ENCODE results near the gene LRRC72. TPM values are rescaled to one million over a fixed set of nuclear protein-coding genes. Genes with fewer than 3 reads are reported as not detected.

LRRC72 gene
- total and polyA plus RNA-seq, 9 of the 15 experiments (the other 6 are each of a cell fraction or from before 2014, with no cell fraction given) = 0.10 TPM; not detected in 8

DNA sequence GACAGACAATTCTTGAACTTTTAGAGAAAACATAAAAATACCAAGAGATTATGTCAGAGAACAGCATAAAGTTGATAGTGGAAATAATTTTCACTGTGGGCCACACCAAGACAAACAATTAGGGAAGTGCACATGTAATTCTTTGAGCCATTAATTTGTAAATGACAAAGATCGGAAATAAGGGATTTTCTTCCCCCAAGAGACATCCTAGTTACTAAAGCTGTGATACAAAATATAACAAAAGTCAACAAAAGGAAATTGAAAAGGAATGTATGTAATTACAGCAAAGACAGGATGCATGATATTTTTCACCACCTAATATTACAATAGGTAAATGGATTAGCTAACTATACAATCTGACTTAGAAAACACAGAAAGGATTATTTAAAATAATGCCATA is 12.4 kb upstream of the LRRC72 start:
- H3K9ac ChIP-seq (ENCODE audit: insufficient read depth in 1 of 2, low read depth in 2 of 2, low read length in 2 of 2) = no peak overlapping the region
- ChIA-PET POLR2A (interaction anchor here (1.2 to 1.5 kb wide), 2 partner anchors 9 to 23 kb away, joined by 4 to 7 read pairs; no protein-coding TSS in a partner anchor), CTCF (ENCODE audit: low intra/inter-chr PET ratio) (no interaction called here)
- H3K9me1 ChIP-seq (ENCODE audit: control insufficient read depth, insufficient read depth, low read length) = no peaks in the 10 kb centered on the region
- BruUV-seq (replicated peaks) = no TSS peak
- 76% methylated on average over 1 of the region's 1 CpG for WGBS (ENCODE audit: insufficient coverage, low coverage, missing lambda C conversion rate)
- in situ Hi-C loops (cut with MboI) = no loop called here
- H3K27me3 ChIP-seq (ENCODE audit: control insufficient read depth in 2 of 2, insufficient read depth in 2 of 2, low read length in 2 of 2) = no peaks in the 10 kb centered on the region
- no peaks in the 10 kb centered on the region for H3K4me1 ChIP-seq (replicated peaks in 1 of 2; ENCODE audit: control insufficient read depth in 2 of 2, insufficient read depth in 2 of 2, low read length in 2 of 2)
- H3K4me3 ChIP-seq = no peak overlapping the region
- no peak for DNase-seq (ENCODE audit: extremely low read depth in 1 of 4, low spot score in 3 of 4)
- no peak for TF ChIP-seq FOXA3 (CRISPR knock-in tag; conservative IDR thresholded peaks at IDR 0.05 in 1 of 2, IDR thresholded peaks at IDR 0.05 in 1 of 2)
- H3K4me2 ChIP-seq (ENCODE audit: insufficient read depth, low read length) = no peak overlapping the region
- no peaks in the 10 kb centered on the region for H3K79me2 ChIP-seq (ENCODE audit: control insufficient read depth, insufficient read depth, low read length)
- FAIRE-seq = no peak
- no peaks in the 10 kb centered on the region for H3K9me3 ChIP-seq (replicated peaks; ENCODE audit: control insufficient read depth, insufficient read depth, low read depth, low read length)
- H3K27ac ChIP-seq (ENCODE audit: extremely low read depth, low read depth, low read length) = no peak overlapping the region
- H4K20me1 ChIP-seq (replicated peaks; ENCODE audit: control insufficient read depth, insufficient read depth, low read length) = no peaks in the 10 kb centered on the region
- no peak for ATAC-seq
- intact Hi-C loops (cut with micrococcal nuclease) = loop anchor here (5.0 kb wide), 1 partner anchor 82 kb away; no protein-coding TSS in a partner anchor
- H3K36me3 ChIP-seq (ENCODE audit: control insufficient read depth, insufficient read depth, low read length) = no peaks in the 10 kb centered on the region
- H2AFZ ChIP-seq (ENCODE audit: low read depth, low read length) = no peak overlapping the region

DNA sequence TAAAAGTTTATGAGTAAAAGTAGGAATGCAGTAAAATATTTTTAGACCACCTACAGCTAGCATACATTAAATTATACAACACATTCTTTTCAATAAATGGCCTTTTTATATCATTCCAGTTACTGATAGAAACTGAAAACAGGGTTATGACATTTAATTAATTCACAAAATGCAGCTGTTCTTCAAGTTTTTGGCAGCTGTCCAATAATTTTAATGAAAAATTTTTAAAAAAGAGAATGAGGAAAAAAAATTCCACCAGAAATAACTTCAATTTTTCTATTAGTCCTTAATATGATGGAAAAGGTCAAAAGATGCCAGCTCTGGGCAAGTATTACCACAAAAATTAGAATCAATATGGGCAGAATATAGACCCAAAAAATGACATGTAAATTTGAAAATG is 11.9 kb upstream of the LRRC72 start:
- Histone ChIP-seq H2AFZ (ENCODE audit: low read depth, low read length) (peak overlapping the region; percentile 34; the same call in 1 of the 2 replicates), H3K27me3 (ENCODE audit: control insufficient read depth in 2 of 2, insufficient read depth in 2 of 2, low read length in 2 of 2) (no peaks in the 10 kb centered on the region), H3K4me2 (ENCODE audit: insufficient read depth, low read length) (no peak overlapping the region), H3K36me3 (ENCODE audit: control insufficient read depth, insufficient read depth, low read length) (no peaks in the 10 kb centered on the region), H3K9me1 (ENCODE audit: control insufficient read depth, insufficient read depth, low read length) (no peaks in the 10 kb centered on the region), H3K9ac (ENCODE audit: insufficient read depth in 1 of 2, low read depth in 2 of 2, low read length in 2 of 2) (no peak overlapping the region), H3K9me3 (replicated peaks; ENCODE audit: control insufficient read depth, insufficient read depth, low read depth, low read length) (no peaks in the 10 kb centered on the region), H4K20me1 (replicated peaks; ENCODE audit: control insufficient read depth, insufficient read depth, low read length) (no peaks in the 10 kb centered on the region), H3K4me3 (no peak overlapping the region), H3K4me1 (replicated peaks in 1 of 2; ENCODE audit: control insufficient read depth in 2 of 2, insufficient read depth in 2 of 2, low read length in 2 of 2) (no peaks in the 10 kb centered on the region), H3K79me2 (ENCODE audit: control insufficient read depth, insufficient read depth, low read length) (no peaks in the 10 kb centered on the region), H3K27ac (ENCODE audit: extremely low read depth, low read depth, low read length) (no peak overlapping the region)
- intact Hi-C loops (cut with micrococcal nuclease) (loop anchor here (5.0 kb wide), 1 partner anchor 82 kb away; no protein-coding TSS in a partner anchor), in situ Hi-C loops (cut with MboI) (no loop called here)
- FAIRE-seq = no peak
- no peak for DNase-seq (ENCODE audit: extremely low read depth in 1 of 4, low spot score in 3 of 4)
- ChIA-PET CTCF (ENCODE audit: low intra/inter-chr PET ratio) (no interaction called here), POLR2A (interaction anchor here (1.2 to 1.5 kb wide), 2 partner anchors 9 to 23 kb away, joined by 4 to 7 read pairs; no protein-coding TSS in a partner anchor)
- BruUV-seq (replicated peaks) = no TSS peak
- TF ChIP-seq PYGO2 (tag; IDR thresholded peaks at IDR 0.05) = no peak
- no peak for TF ChIP-seq ZKSCAN8 (CRISPR knock-in tag; IDR thresholded peaks at IDR 0.05)
- TF ChIP-seq RBM34 (IDR thresholded peaks at IDR 0.05; ENCODE audit: borderline replicate concordance, insufficient read depth, low read length) = no peak
- TF ChIP-seq FOXA1 (IDR thresholded peaks at IDR 0.05; ENCODE audit: borderline replicate concordance) = no peak
- no peak for TF ChIP-seq EZH2 (IDR thresholded peaks at IDR 0.05; ENCODE audit: borderline replicate concordance, low read depth, low read length)
- no peak for TF ChIP-seq NCOA6 (IDR thresholded peaks at IDR 0.05)
- TF ChIP-seq SRSF9 (IDR thresholded peaks at IDR 0.05; ENCODE audit: borderline replicate concordance, low read depth, low read length) = no peak
- no peak for TF ChIP-seq ZNF717 (CRISPR knock-in tag; IDR thresholded peaks at IDR 0.05)
- no peak for TF ChIP-seq HNRNPH1 (optimal IDR thresholded peaks at IDR 0.05; ENCODE audit: low read depth, low read length)
- TF ChIP-seq NFIC (IDR thresholded peaks at IDR 0.05) = peak; percentile 86
- peak; percentile 76 for TF ChIP-seq NFIX (CRISPR knock-in tag; IDR thresholded peaks at IDR 0.05; ENCODE audit: low read depth)
- no peak for ATAC-seq
